Forelimb muscle (tissue), 1 donor: ENCODE results near the gene RHD. TPM values are rescaled to one million over a fixed set of nuclear protein-coding genes. Genes with fewer than 3 reads are reported as not detected.
"Not testable (repeated sequence)": the region's sequence is repeated elsewhere in the genome, so short reads cannot be mapped to it uniquely, and the experiment has no call there.

ENCODE experiments used
- DNase-seq: peaks from one replicate; pipeline ENCODE4 v3.0.0-alpha.2; 2013; ENCODE audit warnings: low read depth
- polyA plus RNA-seq: library from polyadenylated mRNA; unstranded; fragments of 120-200 nt; gene quantifications from one replicate; pipeline ENCODE4 v1.2.1, GENCODE V29; 2013; ENCODE audit not compliant: insufficient read length

The RHD gene
- polyA plus RNA-seq, 1 donor, result 1.0 TPM

DNA sequence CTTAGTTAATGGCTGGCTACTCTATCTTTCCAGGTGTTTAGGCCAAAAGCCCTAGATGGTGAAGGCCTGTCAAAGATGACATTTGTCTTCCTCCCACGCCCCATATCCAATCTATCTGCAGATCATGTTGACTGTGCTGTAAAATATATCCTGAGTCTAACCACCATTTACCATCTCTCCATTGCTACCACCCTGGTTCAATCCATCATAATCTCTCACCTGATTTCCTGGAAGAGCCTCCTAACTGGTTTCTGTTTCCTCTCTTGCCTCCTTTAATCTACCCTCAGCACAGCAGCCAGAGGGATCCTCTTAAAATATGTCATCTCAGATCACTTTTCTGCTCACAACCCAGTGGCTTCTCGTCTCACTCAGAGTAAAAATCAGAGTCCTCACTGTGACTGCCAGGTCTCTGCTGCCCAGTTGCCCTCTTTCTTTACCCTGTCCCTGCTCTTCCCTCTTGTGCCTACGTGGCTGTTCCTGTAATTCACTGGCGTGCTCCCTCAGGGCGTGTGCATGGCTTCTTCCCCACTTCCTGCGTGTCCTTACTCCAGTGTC, 83.6 kb downstream of the RHD start:
- DNase-seq, result no peak

DNA sequence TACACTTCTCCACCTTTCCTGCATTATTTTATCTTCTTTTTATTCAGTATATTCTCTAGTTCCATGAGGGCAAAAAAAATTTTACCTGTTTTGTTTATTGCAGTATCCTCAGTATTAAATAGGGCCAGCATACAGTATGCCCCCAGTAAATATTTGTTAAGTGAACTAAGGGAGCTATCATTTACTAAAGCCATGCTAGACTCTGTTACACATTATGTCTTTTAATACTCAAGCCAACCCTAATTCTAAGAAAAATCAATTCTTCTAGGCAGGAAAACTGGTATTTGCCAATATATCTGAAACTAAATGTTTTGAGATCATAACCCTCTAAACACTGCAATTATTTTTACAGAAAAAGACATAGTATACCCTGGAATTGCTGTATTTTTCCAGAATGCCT, 84.1 kb downstream of the RHD start:
- no peak for DNase-seq

DNA sequence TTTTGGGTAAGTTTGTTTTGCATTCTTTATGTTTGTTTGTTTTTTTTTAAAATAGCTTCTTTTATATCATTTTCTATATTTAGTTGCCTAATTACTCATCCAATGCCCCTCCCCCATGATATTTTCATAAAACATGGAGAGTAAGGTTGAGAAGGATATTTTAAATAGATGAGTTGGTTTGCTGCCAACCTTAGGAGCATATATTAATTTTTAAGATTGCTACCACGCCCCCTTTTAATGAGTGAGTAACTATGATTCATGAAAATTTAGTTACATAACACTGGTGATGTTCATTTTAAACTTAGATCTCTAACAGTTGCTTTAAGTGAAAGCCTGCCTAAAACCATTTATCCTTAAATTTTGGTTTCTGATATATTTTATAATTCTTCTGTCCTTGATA, 84.5 kb downstream of the RHD start:
- DNase-seq, result no peak

DNA sequence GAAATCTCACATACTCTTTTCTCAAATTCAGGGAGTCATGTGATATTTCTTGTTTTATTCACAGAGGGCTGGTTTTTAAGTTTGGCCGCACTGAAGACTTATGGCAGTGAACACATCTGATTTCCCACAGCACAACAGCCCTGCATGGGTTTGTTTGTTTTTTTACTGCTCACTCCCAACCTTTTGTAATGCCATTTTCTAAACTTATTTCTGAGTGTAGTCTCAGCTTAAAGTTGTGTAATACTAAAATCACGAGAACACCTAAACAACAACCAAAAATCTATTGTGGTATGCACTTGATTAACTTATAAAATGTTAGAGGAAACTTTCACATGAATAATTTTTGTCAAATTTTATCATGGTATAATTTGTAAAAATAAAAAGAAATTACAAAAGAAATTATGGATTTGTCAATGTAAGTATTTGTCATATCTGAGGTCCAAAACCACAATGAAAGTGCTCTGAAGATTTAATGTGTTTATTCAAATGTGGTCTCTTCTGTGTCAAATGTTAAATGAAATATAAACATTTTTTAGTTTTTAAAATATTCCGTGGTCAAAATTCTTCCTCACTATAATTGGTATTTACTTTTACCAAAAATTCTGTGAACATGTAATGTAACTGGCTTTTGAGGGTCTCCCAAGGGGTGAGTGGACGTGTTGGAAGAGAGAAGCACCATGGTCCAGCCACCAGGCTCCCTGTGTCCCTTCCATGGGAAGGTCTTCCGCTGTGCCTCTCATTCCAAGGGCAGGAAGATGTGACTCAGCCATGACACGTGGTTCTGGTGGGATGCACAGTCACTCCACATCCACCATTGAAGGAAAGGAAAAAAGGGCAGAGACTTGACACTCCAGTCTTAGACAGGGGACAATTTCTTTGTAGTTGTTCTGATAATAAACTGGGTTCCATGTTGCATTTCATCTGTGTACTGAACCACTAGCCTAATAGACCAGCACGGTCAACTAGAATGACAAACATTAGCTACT, 88.6 kb downstream of the RHD start:
- no peak for DNase-seq

DNA sequence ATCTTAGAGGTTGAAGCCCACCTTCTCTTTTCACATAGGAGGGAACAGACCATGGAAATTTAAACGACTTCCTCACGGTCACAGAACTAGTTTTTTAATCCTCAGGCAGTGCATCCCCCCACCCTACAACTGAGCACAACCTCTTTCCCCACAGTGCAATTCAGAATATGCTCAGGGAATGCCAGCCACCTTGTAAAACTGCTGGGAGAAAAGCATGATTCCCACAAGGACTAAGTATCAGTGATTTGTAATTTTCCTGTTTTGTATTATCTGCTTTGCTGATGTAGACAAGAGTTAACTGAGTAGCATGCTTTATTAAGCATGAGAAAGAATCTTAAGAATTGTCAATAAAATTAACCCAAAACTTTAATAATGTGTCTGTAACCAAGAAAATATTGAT, 89.6 kb downstream of the RHD start:
- DNase-seq, result no peak

DNA sequence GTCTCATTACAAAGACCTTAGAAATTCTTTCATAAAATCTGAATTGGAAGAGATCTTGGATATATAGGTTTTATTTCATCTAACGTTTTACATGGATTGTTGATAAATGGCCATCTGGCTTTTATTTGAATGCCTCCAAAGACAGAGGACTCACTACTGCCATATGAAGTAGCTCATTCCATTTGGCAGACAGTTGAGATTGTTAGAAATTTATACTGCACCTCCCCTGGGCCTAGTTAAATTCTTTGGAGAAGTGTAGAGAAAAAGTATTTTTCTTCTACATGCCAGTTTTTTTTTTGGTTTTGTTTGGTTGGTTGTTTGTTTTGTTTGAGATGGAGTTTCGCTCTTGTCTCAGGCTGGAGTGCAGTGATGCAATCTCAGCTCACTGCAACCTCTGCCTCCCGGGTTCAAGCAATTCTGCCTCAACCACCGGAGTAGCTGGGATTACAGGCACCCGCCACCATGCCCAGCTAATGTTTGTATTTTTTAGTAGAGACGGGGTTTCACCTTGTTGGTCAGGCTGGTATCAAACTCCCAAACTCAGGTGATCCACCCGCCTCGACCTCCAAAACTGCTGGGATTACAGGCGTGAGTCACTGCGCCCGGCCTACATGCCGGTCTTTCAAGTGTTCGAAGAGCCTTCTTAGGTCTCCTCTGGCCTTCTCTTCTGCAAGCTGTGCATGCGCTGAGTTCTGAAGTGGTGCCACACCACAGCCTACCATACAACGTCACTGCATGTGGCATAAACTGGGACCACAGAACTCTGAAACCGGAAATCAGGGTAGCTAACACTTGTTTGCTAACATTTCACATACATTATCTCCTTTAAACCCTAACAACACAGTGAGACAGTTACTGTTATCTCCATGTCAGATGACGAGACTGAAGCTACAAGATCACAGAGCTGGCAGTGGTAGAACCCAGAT, 90.6 kb downstream of the RHD start:
- DNase-seq, result not testable (repeated sequence)

DNA sequence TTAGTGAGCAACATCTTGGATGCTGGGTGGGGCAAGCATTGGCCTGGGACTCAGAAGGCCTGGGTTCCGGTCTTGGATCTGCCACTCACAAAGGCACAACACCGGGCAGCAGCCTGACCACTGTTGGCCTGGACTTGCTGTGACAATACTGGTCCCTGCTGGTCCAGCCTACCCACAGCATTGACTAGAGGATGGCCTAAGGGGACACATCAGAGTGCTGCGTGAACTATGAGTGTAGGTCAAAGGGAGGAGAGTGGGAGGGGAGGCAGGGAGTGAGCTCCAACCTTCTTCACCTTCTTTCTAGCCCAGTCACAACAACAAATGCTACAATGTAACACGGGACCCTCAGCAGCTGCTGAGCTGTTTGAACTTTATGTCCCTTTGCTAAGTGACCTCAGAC, 96.9 kb downstream of the RHD start:
- DNase-seq, result no peak

DNA sequence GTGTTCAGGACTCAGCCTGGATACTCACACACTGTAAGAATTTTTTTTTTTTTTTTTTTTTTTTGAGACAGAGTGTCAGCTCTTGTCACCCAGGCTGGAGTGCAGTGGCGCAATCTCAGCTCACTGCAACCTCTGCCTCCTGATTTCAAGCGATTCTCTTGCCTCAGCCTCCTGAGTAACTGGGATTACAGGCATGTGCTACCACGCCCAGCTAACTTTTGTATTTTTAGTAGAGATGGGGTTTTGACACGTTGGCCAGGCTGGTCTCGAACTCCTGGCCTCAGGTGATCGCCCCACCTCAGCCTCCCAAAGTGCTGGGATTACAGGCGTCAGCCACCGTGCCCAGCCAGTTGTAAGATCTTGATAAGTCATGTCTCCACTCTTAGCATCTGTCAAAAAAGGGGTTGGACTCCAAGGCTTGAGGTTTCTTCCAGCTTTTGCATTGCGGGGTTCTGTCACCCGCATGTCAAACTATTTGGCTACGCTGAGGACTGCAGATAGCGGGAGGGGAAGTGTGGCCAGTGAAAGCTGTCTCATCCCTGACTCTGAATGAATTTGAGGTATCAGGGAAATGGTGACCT, 97.5 kb downstream of the RHD start:
- DNase-seq, result not testable (repeated sequence)

DNA sequence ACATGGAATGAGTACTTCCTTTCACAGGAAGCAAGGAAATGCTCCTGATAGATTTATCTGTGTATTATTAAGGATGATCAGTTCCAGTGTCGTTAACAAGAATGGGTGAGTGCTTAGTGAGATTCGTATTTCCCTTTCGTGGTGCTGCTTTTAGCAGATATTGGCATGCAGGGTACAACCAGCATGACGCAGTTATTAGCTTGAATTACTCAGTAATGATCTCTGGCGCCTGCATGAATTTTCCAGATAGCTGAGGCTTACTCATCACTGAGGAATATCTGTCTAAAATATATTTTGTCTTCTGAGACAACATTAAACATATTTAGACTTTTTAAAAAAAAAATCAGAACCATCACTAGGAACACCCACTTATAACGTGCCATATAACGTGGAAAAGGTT, 99.4 kb downstream of the RHD start:
- not testable (repeated sequence) for DNase-seq

DNA sequence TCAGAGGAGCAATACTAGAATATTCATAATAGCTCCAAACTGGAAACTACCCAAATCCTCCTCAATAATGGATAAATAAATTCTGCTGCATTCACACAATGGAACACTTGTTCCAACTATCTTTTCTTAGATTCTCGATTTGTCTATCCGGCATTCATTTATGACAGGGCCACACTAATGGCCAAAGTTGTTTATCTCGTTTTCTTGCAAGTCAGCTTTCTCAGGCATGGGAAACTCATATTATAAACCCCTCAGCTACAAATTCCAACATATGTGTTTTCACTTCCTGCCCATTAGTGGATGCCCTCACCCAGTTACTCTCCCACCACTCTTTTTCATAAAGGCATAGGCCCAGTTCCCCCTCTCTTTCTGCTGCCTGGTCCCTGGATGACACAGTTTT, 106.1 kb downstream of the RHD start:
- DNase-seq, result not testable (repeated sequence)

Other genes with a start within 250 kb of the RHD start
- 56.5 TPM for gene SYF2, start 40.0 kb upstream of the RHD start, polyA plus RNA-seq
- 68.6 TPM for gene RSRP1, start 25.1 kb upstream of the RHD start, polyA plus RNA-seq
- 55.1 TPM for gene TMEM50A, start 65.8 kb downstream of the RHD start, polyA plus RNA-seq
- gene RHCE, start 148.3 kb downstream of the RHD start, polyA plus RNA-seq, result 0.53 TPM
- gene MACO1, start 158.4 kb downstream of the RHD start, polyA plus RNA-seq, result 18.1 TPM